OCI-LY7 (cell line): Measurements from ENCODE around the gene COG4. TPM values are rescaled to one million over a fixed set of nuclear protein-coding genes. Genes with fewer than 3 reads are reported as not detected.

Experiments used
- BruUV-seq: library from RNA; stranded (reverse); fragments of 400-500 nt; replicated peaks from 2 replicates; lab custom pipeline; 2021; lab: Mats Ljungman, UMichigan
- CTCF ChIA-PET: fragments of 300-600 bp; sonication (Branson Sonifier 250); formaldehyde crosslinking; loops from one replicate; lab custom pipeline; 2022; ENCODE audit warnings: antibody characterized with exemption; ENCODE audit not compliant: unreplicated experiment; lab: Charles Lee
- POLR2A ChIA-PET: fragments of 300-600 bp; sonication (Branson Sonifier 250); formaldehyde crosslinking; loops from one replicate; lab custom pipeline; 2022; ENCODE audit warnings: antibody characterized with exemption; lab: Charles Lee
- DNase-seq: peaks from one replicate; pipeline ENCODE4 v3.0.0-alpha.2; 2015; ENCODE audit warnings: low spot score
- H2AFZ ChIP-seq: fragments of 200-600 bp; sonication (generic), shearing (Covaris generic); 2 replicates; pipeline ENCODE4 v1.6.1; 2014; ENCODE audit warnings: mild to moderate bottlenecking, antibody characterized with exemption, low read length, moderate library complexity
- H3K27ac ChIP-seq: fragments of 200-600 bp; sonication (generic); 2 replicates; pipeline ENCODE4 v1.5.1; 2014; ENCODE audit warnings: mixed run types, low read depth, mild to moderate bottlenecking, moderate library complexity, low read length, inconsistent platforms; ENCODE audit not compliant: poor library complexity, severe bottlenecking
- H3K36me3 ChIP-seq: fragments of 200-600 bp; sonication (generic); 2 replicates; pipeline ENCODE4 v1.6.1; 2014; ENCODE audit warnings: mild to moderate bottlenecking, antibody characterized with exemption, low read length, moderate library complexity, mixed read lengths; ENCODE audit not compliant: insufficient read depth
- H3K4me1 ChIP-seq: fragments of 200-600 bp; sonication (generic); 2 replicates; pipeline ENCODE4 v1.5.1; 2014; ENCODE audit warnings: mild to moderate bottlenecking, low read length; ENCODE audit not compliant: insufficient read depth, poor library complexity, severe bottlenecking
- H3K4me2 ChIP-seq: fragments of 200-600 bp; sonication (generic); 2 replicates; pipeline ENCODE4 v1.6.1; 2014; ENCODE audit warnings: mild to moderate bottlenecking, low read length
- H3K4me3 ChIP-seq: fragments of 200-600 bp; sonication (generic); 2 replicates; pipeline ENCODE4 v1.5.1; 2014; ENCODE audit warnings: mild to moderate bottlenecking, low read depth, low read length; ENCODE audit not compliant: poor library complexity, severe bottlenecking
- H3K79me2 ChIP-seq: fragments of 200-600 bp; sonication (generic); 2 replicates; pipeline ENCODE4 v1.6.1; 2016; ENCODE audit warnings: low read depth, mild to moderate bottlenecking, low read length, moderate library complexity, mixed read lengths; ENCODE audit not compliant: insufficient read depth
- H3K9me2 ChIP-seq: fragments of 200-600 bp; sonication (generic); 2 replicates; pipeline ENCODE4 v1.6.1; 2016; ENCODE audit warnings: mild to moderate bottlenecking, low read length, mixed read lengths; ENCODE audit not compliant: insufficient read depth
- H3K9me3 ChIP-seq: fragments of 200-600 bp; sonication (generic); 2 replicates; pipeline ENCODE4 v1.6.1; 2014; ENCODE audit warnings: mild to moderate bottlenecking, mixed run types, low read length, mixed read lengths
- H4K20me1 ChIP-seq: fragments of 200-600 bp; sonication (generic); 2 replicates; pipeline ENCODE4 v1.6.1; 2014; ENCODE audit warnings: mild to moderate bottlenecking, antibody characterized with exemption, low read length, moderate library complexity, mixed read lengths; ENCODE audit not compliant: insufficient read depth
- EZH2phosphoT487 ChIP-seq: fragments of 200-600 bp; sonication (generic); IDR thresholded peaks from 2 replicates; pipeline ENCODE4 v1.6.1; 2018; ENCODE audit warnings: low read depth, borderline replicate concordance, mild to moderate bottlenecking, mixed run types, antibody characterized with exemption, low read length, moderate library complexity, mixed read lengths
- intact Hi-C: fragments of 100-400 bp; cut with micrococcal nuclease; formaldehyde crosslinking; loops from one replicate; pipeline ENCODE4 v1.10.0; 2022; ENCODE audit not compliant: unreplicated experiment
- total RNA-seq, 2 experiments: library from RNA; depleted of rRNA in 1 of 2; stranded (reverse); fragments of >200 nt in 1 of 2; shearing (Covaris generic) in 1 of 2; gene quantifications; 2 replicates each; pipeline ENCODE4 v1.2.3, GENCODE V29; 2014 to 2022
- TF ChIP-seq, protein P1 (sequence below): fragments of 200-600 bp; sonication (generic); conservative IDR thresholded peaks from 2 replicates; pipeline ENCODE4 v1.5.1; 2014; ENCODE audit warnings: mild to moderate bottlenecking, antibody characterized with exemption, low read length, moderate library complexity, mixed read lengths

COG4 gene
- total RNA-seq, 2 experiments from 2014 or later: 48.8 to 100 TPM

DNA sequence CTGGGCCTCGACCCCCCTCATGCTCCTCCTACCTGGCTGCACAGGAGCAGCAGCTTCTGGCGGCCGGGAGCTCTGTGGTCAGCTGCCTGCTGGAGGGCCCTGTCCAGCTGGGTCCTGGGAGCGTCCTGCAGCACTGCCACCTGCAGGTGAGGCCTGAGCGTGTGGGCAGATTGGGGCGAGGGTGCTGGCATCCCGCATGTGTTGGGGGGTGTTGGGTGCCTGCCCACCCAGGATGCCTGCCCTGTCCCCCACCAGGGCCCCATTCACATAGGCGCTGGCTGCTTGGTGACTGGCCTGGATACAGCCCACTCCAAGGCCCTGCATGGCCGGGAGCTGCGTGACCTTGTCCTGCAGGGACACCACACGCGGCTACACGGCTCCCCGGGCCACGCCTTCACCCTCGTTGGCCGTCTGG lies 52.4 kb downstream of the COG4 start:
- DNase-seq: no peak
- POLR2A ChIA-PET: no interaction called here
- no peaks in the 10 kb centered on the region for H3K4me1 ChIP-seq
- intact Hi-C loops: loop anchor here (5.0 kb wide), 1 partner anchor 89 kb away; no protein-coding TSS in a partner anchor
- H4K20me1 ChIP-seq: no peaks in the 10 kb centered on the region
- H3K9me3 ChIP-seq: no peaks in the 10 kb centered on the region
- H3K36me3 ChIP-seq: no peaks in the 10 kb centered on the region
- TF ChIP-seq, protein P1, sequence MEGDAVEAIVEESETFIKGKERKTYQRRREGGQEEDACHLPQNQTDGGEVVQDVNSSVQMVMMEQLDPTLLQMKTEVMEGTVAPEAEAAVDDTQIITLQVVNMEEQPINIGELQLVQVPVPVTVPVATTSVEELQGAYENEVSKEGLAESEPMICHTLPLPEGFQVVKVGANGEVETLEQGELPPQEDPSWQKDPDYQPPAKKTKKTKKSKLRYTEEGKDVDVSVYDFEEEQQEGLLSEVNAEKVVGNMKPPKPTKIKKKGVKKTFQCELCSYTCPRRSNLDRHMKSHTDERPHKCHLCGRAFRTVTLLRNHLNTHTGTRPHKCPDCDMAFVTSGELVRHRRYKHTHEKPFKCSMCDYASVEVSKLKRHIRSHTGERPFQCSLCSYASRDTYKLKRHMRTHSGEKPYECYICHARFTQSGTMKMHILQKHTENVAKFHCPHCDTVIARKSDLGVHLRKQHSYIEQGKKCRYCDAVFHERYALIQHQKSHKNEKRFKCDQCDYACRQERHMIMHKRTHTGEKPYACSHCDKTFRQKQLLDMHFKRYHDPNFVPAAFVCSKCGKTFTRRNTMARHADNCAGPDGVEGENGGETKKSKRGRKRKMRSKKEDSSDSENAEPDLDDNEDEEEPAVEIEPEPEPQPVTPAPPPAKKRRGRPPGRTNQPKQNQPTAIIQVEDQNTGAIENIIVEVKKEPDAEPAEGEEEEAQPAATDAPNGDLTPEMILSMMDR: 0 out of 2 replicates have a peak, but pooled peaks have one; percentile 27
- no peak for TF ChIP-seq EZH2phosphoT487
- no peak overlapping the region for H3K27ac ChIP-seq
- no peaks in the 10 kb centered on the region for H3K79me2 ChIP-seq
- CTCF ChIA-PET: no interaction called here
- H2AFZ ChIP-seq: no peak overlapping the region
- H3K4me2 ChIP-seq: no peak overlapping the region
- no peak overlapping the region for H3K4me3 ChIP-seq
- no peaks in the 10 kb centered on the region for H3K9me2 ChIP-seq
- BruUV-seq: no TSS peak

GRCh38 chr16:70470141-70470926 lies 53.0 kb downstream of the COG4 start:
- H3K27ac ChIP-seq: no peak overlapping the region
- H3K9me3 ChIP-seq: no peaks in the 10 kb centered on the region
- no peak overlapping the region for H2AFZ ChIP-seq
- H3K4me3 ChIP-seq: no peak overlapping the region
- H3K4me2 ChIP-seq: no peak overlapping the region
- ChIA-PET POLR2A (no interaction called here), CTCF (no interaction called here)
- no peaks in the 10 kb centered on the region for H3K9me2 ChIP-seq
- no peaks in the 10 kb centered on the region for H4K20me1 ChIP-seq
- no peaks in the 10 kb centered on the region for H3K79me2 ChIP-seq
- H3K36me3 ChIP-seq: no peaks in the 10 kb centered on the region
- no peak for DNase-seq
- no peak for TF ChIP-seq EZH2phosphoT487
- TF ChIP-seq, protein P1: no peak
- BruUV-seq: no TSS peak
- intact Hi-C loops: loop anchor here (5.0 kb wide), 1 partner anchor 88 kb away; no protein-coding TSS in a partner anchor
- H3K4me1 ChIP-seq: peaks cover under 1% of the 10 kb centered on the region
